HEK293 (cell line): ENCODE results near the gene MAP1LC3C.

Source experiments
- CTCF ChIA-PET: fragments of 350-600 bp; formaldehyde crosslinking; extraction: SDS; loops from one replicate; lab custom pipeline; 2021; ENCODE audit warnings: antibody characterized with exemption; lab: Yijun Ruan, JAX
- POLR2A ChIA-PET: fragments of 300-600 bp; formaldehyde crosslinking; extraction: SDS; loops from one replicate; lab custom pipeline; 2020; ENCODE audit warnings: antibody characterized with exemption, inconsistent platforms; lab: Yijun Ruan, JAX
- H3K27ac ChIP-seq: fragments of 200-500 bp; sonication (Bioruptor generic); 2 replicates; pipeline ENCODE4 v1.5.1; 2014; ENCODE audit warnings: low read depth, low read length, control low read depth, inconsistent platforms; ENCODE audit errors: extremely low read depth
- H3K36me3 ChIP-seq, 2 experiments: fragments of 200-500 bp in 1 of 2; sonication (Bioruptor generic) in 1 of 2; 1 replicate in 1 of 2; 2 replicates in 1 of 2; pipeline ENCODE4 v1.5.1; 2014 to 2017; ENCODE audit warnings: inconsistent platforms in 2 of 2, low read length in 2 of 2; ENCODE audit not compliant: control insufficient read depth in 2 of 2, insufficient read depth in 1 of 2
- H3K4me1 ChIP-seq: fragments of 200-500 bp; sonication (Bioruptor generic); 2 replicates; pipeline ENCODE4 v1.5.1; 2014; ENCODE audit warnings: mild to moderate bottlenecking, low read length, inconsistent platforms; ENCODE audit not compliant: control insufficient read depth, insufficient read depth
- H3K4me3 ChIP-seq: 2 replicates; pipeline ENCODE4 v1.5.1; 2011; ENCODE audit warnings: low read depth, mild to moderate bottlenecking, control low read depth, low read length, moderate library complexity
- H3K9me3 ChIP-seq: fragments of 200-500 bp; sonication (Bioruptor generic); 2 replicates; pipeline ENCODE4 v1.5.1; 2014; ENCODE audit warnings: low read depth, low read length, inconsistent platforms; ENCODE audit not compliant: control insufficient read depth, insufficient read depth
- GFI1B ChIP-seq: fragments of 450-650 bp; formaldehyde crosslinking; IDR thresholded peaks from 2 replicates; pipeline ENCODE4 v1.5.1; 2016; ENCODE audit warnings: missing biosample characterization, missing genetic modification characterization
- KLF8 ChIP-seq: fragments of 450-650 bp; formaldehyde crosslinking; IDR thresholded peaks from 2 replicates; pipeline ENCODE4 v1.5.1; 2016; ENCODE audit warnings: missing biosample characterization, missing genetic modification characterization
- MYNN ChIP-seq: fragments of 450-650 bp; formaldehyde crosslinking; IDR thresholded peaks from 2 replicates; pipeline ENCODE4 v1.5.1; 2016; ENCODE audit warnings: missing biosample characterization, missing genetic modification characterization, borderline replicate concordance
- SCRT2 ChIP-seq: fragments of 450-650 bp; formaldehyde crosslinking; IDR thresholded peaks from 2 replicates; pipeline ENCODE4 v1.5.1; 2016; ENCODE audit warnings: missing biosample characterization, missing genetic modification characterization
- SETDB1 ChIP-seq: IDR thresholded peaks from one replicate; pipeline ENCODE4 v1.6.1; 2017; ENCODE audit warnings: mild to moderate bottlenecking, low read length, moderate library complexity, mixed read lengths; ENCODE audit not compliant: insufficient read length
- ZBTB17 ChIP-seq: fragments of 450-650 bp; formaldehyde crosslinking; IDR thresholded peaks from 2 replicates; pipeline ENCODE4 v1.5.1; 2016; ENCODE audit warnings: missing biosample characterization, missing genetic modification characterization
- ZNF155 ChIP-seq: fragments of 450-650 bp; formaldehyde crosslinking; IDR thresholded peaks from 2 replicates; pipeline ENCODE4 v1.5.1; 2016; ENCODE audit warnings: missing biosample characterization, missing genetic modification characterization
- ZNF16 ChIP-seq: fragments of 450-650 bp; formaldehyde crosslinking; IDR thresholded peaks from 2 replicates; pipeline ENCODE4 v1.5.1; 2016; ENCODE audit warnings: low read depth, missing biosample characterization, missing genetic modification characterization
- ZNF211 ChIP-seq: fragments of 450-650 bp; formaldehyde crosslinking; IDR thresholded peaks from 2 replicates; pipeline ENCODE4 v1.5.1; 2016; ENCODE audit warnings: low read depth, missing biosample characterization, missing genetic modification characterization
- ZNF214 ChIP-seq: fragments of 450-650 bp; formaldehyde crosslinking; IDR thresholded peaks from 2 replicates; pipeline ENCODE4 v1.5.1; 2017; ENCODE audit warnings: missing biosample characterization, mild to moderate bottlenecking, missing genetic modification characterization, borderline replicate concordance
- ZNF311 ChIP-seq: fragments of 450-650 bp; formaldehyde crosslinking; IDR thresholded peaks from 2 replicates; pipeline ENCODE4 v1.5.1; 2017; ENCODE audit warnings: missing biosample characterization, missing genetic modification characterization, borderline replicate concordance
- ZNF362 ChIP-seq: fragments of 450-650 bp; formaldehyde crosslinking; IDR thresholded peaks from 2 replicates; pipeline ENCODE4 v1.5.1; 2016; ENCODE audit warnings: missing biosample characterization, missing genetic modification characterization
- ZNF394 ChIP-seq: fragments of 450-650 bp; formaldehyde crosslinking; IDR thresholded peaks from 2 replicates; pipeline ENCODE4 v1.5.1; 2016; ENCODE audit warnings: missing biosample characterization, missing genetic modification characterization, mild to moderate bottlenecking, moderate library complexity, borderline replicate concordance
- ZNF398 ChIP-seq: fragments of 450-650 bp; formaldehyde crosslinking; IDR thresholded peaks from 2 replicates; pipeline ENCODE4 v1.5.1; 2017; ENCODE audit warnings: missing biosample characterization, missing genetic modification characterization
- ZNF449 ChIP-seq: fragments of 450-650 bp; formaldehyde crosslinking; IDR thresholded peaks from 2 replicates; pipeline ENCODE4 v1.5.1; 2017; ENCODE audit warnings: missing biosample characterization, mild to moderate bottlenecking, missing genetic modification characterization, moderate library complexity
- ZNF473 ChIP-seq: fragments of 450-650 bp; formaldehyde crosslinking; IDR thresholded peaks from 2 replicates; pipeline ENCODE4 v1.5.1; 2017; ENCODE audit warnings: missing biosample characterization, missing genetic modification characterization
- ZNF48 ChIP-seq: fragments of 450-650 bp; formaldehyde crosslinking; IDR thresholded peaks from 2 replicates; pipeline ENCODE4 v1.5.1; 2016; ENCODE audit warnings: missing biosample characterization, missing genetic modification characterization
- ZNF488 ChIP-seq: fragments of 450-650 bp; formaldehyde crosslinking; IDR thresholded peaks from 2 replicates; pipeline ENCODE4 v1.5.1; 2016; ENCODE audit warnings: missing biosample characterization, missing genetic modification characterization
- ZNF501 ChIP-seq: fragments of 450-650 bp; formaldehyde crosslinking; IDR thresholded peaks from 2 replicates; pipeline ENCODE4 v1.5.1; 2016; ENCODE audit warnings: missing biosample characterization, missing genetic modification characterization
- ZNF521 ChIP-seq: fragments of 450-650 bp; formaldehyde crosslinking; IDR thresholded peaks from 2 replicates; pipeline ENCODE4 v1.5.1; 2017; ENCODE audit warnings: missing biosample characterization, mild to moderate bottlenecking, missing genetic modification characterization
- ZNF629 ChIP-seq: fragments of 450-650 bp; formaldehyde crosslinking; IDR thresholded peaks from 2 replicates; pipeline ENCODE4 v1.5.1; 2017; ENCODE audit warnings: missing biosample characterization, missing genetic modification characterization
- ZNF658 ChIP-seq: fragments of 450-650 bp; formaldehyde crosslinking; IDR thresholded peaks from 2 replicates; pipeline ENCODE4; 2016; ENCODE audit warnings: missing biosample characterization, missing genetic modification characterization
- ZNF664 ChIP-seq: fragments of 450-650 bp; formaldehyde crosslinking; IDR thresholded peaks from 2 replicates; pipeline ENCODE4 v1.5.1; 2016; ENCODE audit warnings: missing biosample characterization, missing genetic modification characterization
- ZNF785 ChIP-seq: fragments of 450-650 bp; formaldehyde crosslinking; IDR thresholded peaks from 2 replicates; pipeline ENCODE4 v1.5.1; 2016; ENCODE audit warnings: missing biosample characterization, missing genetic modification characterization

Gene MAP1LC3C

GRCh38 chr1:242006976-242007375 is 8.1 kb upstream of the MAP1LC3C start:
- TF ChIP-seq ZNF362 (tag by site-specific recombination) (no peak), ZNF629 (tag by site-specific recombination) (no peak), ZNF501 (tag by site-specific recombination) (no peak), ZBTB17 (no peak)
- no peak overlapping the region for H3K4me3 ChIP-seq
- POLR2A ChIA-PET, result no interaction called here
- H3K36me3 ChIP-seq, result no peaks in the 10 kb centered on the region
- H3K9me3 ChIP-seq, result no peaks in the 10 kb centered on the region
- H3K27ac ChIP-seq, result no peak overlapping the region
- no peaks in the 10 kb centered on the region for H3K4me1 ChIP-seq
- CTCF ChIA-PET, result interaction anchor here (0.7 to 3.8 kb wide), 8 partner anchors 9 to 1287 kb away, joined by 3 to 37 read pairs (median 6); partner anchors contain the start of gene MAP1LC3C

GRCh38 chr1:242005866-242006535 is 7.1 kb upstream of the MAP1LC3C start:
- Histone ChIP-seq H3K4me3 (no peak overlapping the region), H3K27ac (no peak overlapping the region), H3K9me3 (no peaks in the 10 kb centered on the region), H3K36me3 (no peaks in the 10 kb centered on the region), H3K4me1 (no peaks in the 10 kb centered on the region)
- POLR2A ChIA-PET, result interaction anchor here (0.7 kb wide), 2 partner anchors 12 to 18 kb away, joined by 5 to 8 read pairs; no protein-coding TSS in a partner anchor
- TF ChIP-seq MYNN (tag by site-specific recombination) (no peak), ZNF398 (tag by site-specific recombination) (no peak), ZNF311 (tag by site-specific recombination) (no peak), ZNF473 (tag by site-specific recombination) (no peak), ZNF488 (tag by site-specific recombination) (no peak), ZNF394 (no peak), ZNF155 (no peak), SETDB1 (no peak), SCRT2 (tag by site-specific recombination) (no peak), ZNF785 (no peak), ZNF449 (no peak), GFI1B (tag by site-specific recombination) (no peak), ZNF211 (tag by site-specific recombination) (no peak), KLF8 (tag by site-specific recombination) (no peak), ZNF16 (tag by site-specific recombination) (no peak), ZNF214 (tag by site-specific recombination) (no peak), ZNF48 (tag by site-specific recombination) (no peak), ZNF664 (tag by site-specific recombination) (no peak), ZNF658 (no peak), ZNF521 (no peak)
- CTCF ChIA-PET, result interaction anchor here (0.7 to 3.8 kb wide), 7 partner anchors 8 to 1288 kb away, joined by 3 to 37 read pairs (median 8); partner anchors contain the start of gene MAP1LC3C
